IPS-15b (cell line): ENCODE results near the gene LHFPL6.
"Not testable (repeated sequence)": the region's sequence is repeated elsewhere in the genome, so short reads cannot be mapped to it uniquely, and the experiment has no call there.

Source experiments
- H3K27me3 ChIP-seq: one replicate; pipeline ENCODE4 v1.6.1; 2013; ENCODE audit warnings: low read length; ENCODE audit not compliant: control insufficient read depth, insufficient read depth
- H3K36me3 ChIP-seq: one replicate; pipeline ENCODE4 v1.6.1; 2013; ENCODE audit warnings: low read length; ENCODE audit not compliant: control insufficient read depth, insufficient read depth
- H3K4me1 ChIP-seq: one replicate; pipeline ENCODE4 v1.6.1; 2013; ENCODE audit warnings: mild to moderate bottlenecking, low read length; ENCODE audit not compliant: control insufficient read depth, insufficient read depth
- H3K4me3 ChIP-seq: one replicate; pipeline ENCODE4 v1.5.1; 2013; ENCODE audit warnings: low read depth, low read length
- H3K9ac ChIP-seq: one replicate; pipeline ENCODE4 v1.6.1; 2013; ENCODE audit warnings: low read depth, mild to moderate bottlenecking, low read length
- H3K9me3 ChIP-seq: one replicate; pipeline ENCODE4 v1.6.1; 2013; ENCODE audit warnings: mild to moderate bottlenecking, low read length; ENCODE audit not compliant: control insufficient read depth, insufficient read depth

The LHFPL6 gene

GRCh38 chr13:39349391-39349960 is 253.5 kb downstream of the LHFPL6 start:
- H3K36me3 ChIP-seq: no peaks in the 10 kb centered on the region
- H3K4me1 ChIP-seq: peaks cover 23% of the 10 kb centered on the region
- no peak overlapping the region for H3K4me3 ChIP-seq
- no peak overlapping the region for H3K9ac ChIP-seq
- H3K9me3 ChIP-seq: no peaks in the 10 kb centered on the region
- peaks cover 35% of the 10 kb centered on the region for H3K27me3 ChIP-seq

GRCh38 chr13:39347926-39348901 is 254.8 kb downstream of the LHFPL6 start:
- Histone ChIP-seq H3K4me1 (peaks cover 23% of the 10 kb centered on the region), H3K27me3 (peaks cover 35% of the 10 kb centered on the region), H3K9me3 (no peaks in the 10 kb centered on the region), H3K9ac (no peak overlapping the region), H3K4me3 (no peak overlapping the region), H3K36me3 (no peaks in the 10 kb centered on the region)

- Histone ChIP-seq H3K4me3 (no peak overlapping the region), H3K27me3 (peaks cover 35% of the 10 kb centered on the region), H3K9ac (no peak overlapping the region), H3K9me3 (no peaks in the 10 kb centered on the region), H3K4me1 (peaks cover 21% of the 10 kb centered on the region), H3K36me3 (no peaks in the 10 kb centered on the region)
Measured at GRCh38 chr13:39345982-39346381, 257.0 kb downstream of the LHFPL6 start.

GRCh38 chr13:39341251-39341650 is 261.7 kb downstream of the LHFPL6 start:
- H3K9me3 ChIP-seq: no peaks in the 10 kb centered on the region
- H3K27me3 ChIP-seq: peaks cover 8% of the 10 kb centered on the region
- H3K36me3 ChIP-seq: no peaks in the 10 kb centered on the region
- H3K4me3 ChIP-seq: no peak overlapping the region
- H3K4me1 ChIP-seq: no peaks in the 10 kb centered on the region
- H3K9ac ChIP-seq: no peak overlapping the region

GRCh38 chr13:39338114-39338513 is 264.9 kb downstream of the LHFPL6 start:
- not testable (repeated sequence) for H3K9me3 ChIP-seq, H3K36me3 ChIP-seq, H3K9ac ChIP-seq, H3K4me3 ChIP-seq, H3K4me1 ChIP-seq, H3K27me3 ChIP-seq

GRCh38 chr13:39336937-39337336 is 266.1 kb downstream of the LHFPL6 start:
- no peak overlapping the region for H3K4me3 ChIP-seq
- no peaks in the 10 kb centered on the region for H3K9me3 ChIP-seq
- no peaks in the 10 kb centered on the region for H3K36me3 ChIP-seq
- H3K4me1 ChIP-seq: no peaks in the 10 kb centered on the region
- no peak overlapping the region for H3K9ac ChIP-seq
- H3K27me3 ChIP-seq: no peaks in the 10 kb centered on the region

GRCh38 chr13:39336207-39336606 is 266.8 kb downstream of the LHFPL6 start:
- Histone ChIP-seq H3K4me1 (no peaks in the 10 kb centered on the region), H3K27me3 (no peaks in the 10 kb centered on the region), H3K9ac (no peak overlapping the region), H3K9me3 (no peaks in the 10 kb centered on the region), H3K4me3 (no peak overlapping the region), H3K36me3 (no peaks in the 10 kb centered on the region)

- H3K9ac ChIP-seq: no peak overlapping the region
- no peaks in the 10 kb centered on the region for H3K4me1 ChIP-seq
- no peaks in the 10 kb centered on the region for H3K36me3 ChIP-seq
- no peaks in the 10 kb centered on the region for H3K9me3 ChIP-seq
- no peaks in the 10 kb centered on the region for H3K27me3 ChIP-seq
- H3K4me3 ChIP-seq: no peak overlapping the region
Measured at GRCh38 chr13:39335721-39336120, 267.3 kb downstream of the LHFPL6 start.

GRCh38 chr13:39330504-39330903 is 272.5 kb downstream of the LHFPL6 start:
- H3K27me3 ChIP-seq: no peaks in the 10 kb centered on the region
- no peak overlapping the region for H3K9ac ChIP-seq
- no peak overlapping the region for H3K4me3 ChIP-seq
- H3K4me1 ChIP-seq: peaks cover 14% of the 10 kb centered on the region
- H3K36me3 ChIP-seq: no peaks in the 10 kb centered on the region
- no peaks in the 10 kb centered on the region for H3K9me3 ChIP-seq

GRCh38 chr13:39329182-39329639 is 273.8 kb downstream of the LHFPL6 start:
- no peak overlapping the region for H3K4me3 ChIP-seq
- H3K9ac ChIP-seq: no peak overlapping the region
- no peaks in the 10 kb centered on the region for H3K9me3 ChIP-seq
- no peaks in the 10 kb centered on the region for H3K36me3 ChIP-seq
- H3K4me1 ChIP-seq: peaks cover 14% of the 10 kb centered on the region
- no peaks in the 10 kb centered on the region for H3K27me3 ChIP-seq

GRCh38 chr13:39327172-39327479 is 275.9 kb downstream of the LHFPL6 start:
- H3K4me1 ChIP-seq: peaks cover 14% of the 10 kb centered on the region
- no peak overlapping the region for H3K9ac ChIP-seq
- H3K9me3 ChIP-seq: no peaks in the 10 kb centered on the region
- H3K27me3 ChIP-seq: no peaks in the 10 kb centered on the region
- no peak overlapping the region for H3K4me3 ChIP-seq
- no peaks in the 10 kb centered on the region for H3K36me3 ChIP-seq
